DMS53 treated with DMSO at 0.1 percent for 48 hours (cell line): Measurements from ENCODE around the gene CITED1.
"Not testable (repeated sequence)": the region's sequence is repeated elsewhere in the genome, so short reads cannot be mapped to it uniquely, and the experiment has no call there.

Source experiments
- DNase-seq: peaks from one replicate; lab custom pipeline; 2025; ENCODE audit not compliant: unreplicated experiment; lab: John Stamatoyannopoulos, UW

CITED1 gene, protein sequence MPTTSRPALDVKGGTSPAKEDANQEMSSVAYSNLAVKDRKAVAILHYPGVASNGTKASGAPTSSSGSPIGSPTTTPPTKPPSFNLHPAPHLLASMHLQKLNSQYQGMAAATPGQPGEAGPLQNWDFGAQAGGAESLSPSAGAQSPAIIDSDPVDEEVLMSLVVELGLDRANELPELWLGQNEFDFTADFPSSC

DNA sequence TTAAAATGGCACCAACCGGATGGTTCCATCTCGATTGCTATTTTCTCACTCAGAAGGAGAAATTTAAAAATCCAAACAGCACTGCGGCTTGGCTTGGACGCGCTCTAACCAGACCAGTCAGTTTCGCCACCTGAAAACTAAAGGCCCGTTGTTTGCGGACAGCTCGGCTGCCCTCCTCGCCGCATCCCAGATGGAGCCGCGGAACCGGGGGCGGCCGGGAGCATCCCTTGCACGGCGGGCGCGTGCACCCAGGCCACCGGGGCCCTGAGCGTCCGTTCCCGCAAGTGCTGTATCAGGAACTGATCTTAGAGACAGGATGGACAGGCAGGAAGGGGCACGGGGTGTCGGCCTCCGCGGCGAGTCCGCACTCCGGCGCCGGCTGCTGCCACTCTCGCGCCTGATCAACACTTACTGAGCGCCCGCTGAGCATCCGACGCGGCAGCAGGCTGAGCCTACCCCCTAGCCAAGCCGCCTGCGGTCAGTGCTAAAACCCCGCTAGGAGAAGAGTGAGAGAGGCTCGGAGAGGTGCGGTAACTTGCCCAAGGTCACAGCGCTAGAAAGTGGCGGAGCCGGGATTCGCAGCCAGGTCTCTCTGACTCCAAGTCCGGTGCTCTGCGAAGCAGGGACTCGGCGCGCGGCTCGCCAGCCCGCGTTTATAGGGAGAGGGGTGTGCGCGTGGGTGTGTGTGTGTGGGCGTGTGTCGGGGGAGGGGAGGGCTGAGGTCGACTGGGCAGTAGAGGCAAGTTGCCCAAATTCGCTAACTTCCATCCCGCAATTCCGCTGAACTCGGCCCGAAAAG, at the start of gene CITED1:
CITED1 (minus strand) TSS at position 629 of the 799 bp plus-strand sequence. CDS start 3,045 bp downstream, outside the sequence.
- no peak for DNase-seq

DNA sequence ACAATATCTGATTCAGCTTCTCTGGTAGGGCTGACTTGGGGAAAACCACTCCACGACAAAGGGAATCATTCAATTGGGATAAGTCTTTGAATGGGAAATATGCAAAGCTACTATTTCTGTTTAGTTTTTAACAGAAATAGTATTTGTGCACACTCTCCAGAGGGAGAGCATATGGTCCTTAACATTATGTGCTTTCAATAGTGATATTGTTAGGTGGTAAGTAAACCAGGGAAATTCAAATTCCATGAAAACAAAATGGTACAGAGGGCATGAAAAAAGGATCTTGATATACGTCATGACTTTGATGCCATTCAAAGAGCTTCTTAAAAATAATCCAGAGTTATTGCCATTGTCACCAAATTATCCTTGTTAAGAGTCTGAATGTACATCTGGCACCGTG, 47.1 kb upstream of the CITED1 start:
- DNase-seq, result no peak

DNA sequence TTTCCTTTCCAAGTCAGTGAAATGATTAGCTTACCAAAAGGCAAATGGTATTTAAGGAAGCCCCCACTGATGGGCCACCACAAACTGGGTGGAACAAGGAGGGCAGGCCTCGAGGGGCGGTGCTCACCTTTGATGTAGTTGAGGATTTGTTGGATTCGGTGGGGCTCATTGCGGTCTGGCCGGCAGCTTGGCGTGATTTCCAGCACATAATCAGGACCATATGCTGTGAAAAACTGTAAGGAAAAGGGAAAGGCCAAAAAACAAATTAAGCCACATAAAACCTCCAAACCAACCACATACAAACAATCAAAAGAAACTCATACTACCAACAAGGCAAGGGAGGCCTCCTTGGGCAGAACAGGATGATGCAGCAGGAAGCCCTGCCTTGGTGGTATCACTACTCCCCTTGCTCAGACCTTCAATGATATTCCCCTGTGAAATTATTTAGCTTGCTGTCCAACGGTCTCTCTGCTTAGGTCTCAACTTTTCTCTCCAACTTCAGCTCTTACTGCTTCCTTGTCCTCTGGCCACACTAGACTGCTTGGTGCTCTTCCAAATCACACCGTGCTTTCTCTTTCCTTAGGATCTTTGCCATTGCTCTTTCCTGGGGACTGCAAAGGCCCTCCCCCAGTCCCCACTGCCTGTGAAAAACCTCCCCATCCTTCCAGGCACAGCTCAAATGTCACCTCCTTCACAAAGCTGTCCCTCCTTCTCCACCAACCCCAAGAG, 46.1 kb upstream of the CITED1 start:
- DNase-seq, result no peak

DNA sequence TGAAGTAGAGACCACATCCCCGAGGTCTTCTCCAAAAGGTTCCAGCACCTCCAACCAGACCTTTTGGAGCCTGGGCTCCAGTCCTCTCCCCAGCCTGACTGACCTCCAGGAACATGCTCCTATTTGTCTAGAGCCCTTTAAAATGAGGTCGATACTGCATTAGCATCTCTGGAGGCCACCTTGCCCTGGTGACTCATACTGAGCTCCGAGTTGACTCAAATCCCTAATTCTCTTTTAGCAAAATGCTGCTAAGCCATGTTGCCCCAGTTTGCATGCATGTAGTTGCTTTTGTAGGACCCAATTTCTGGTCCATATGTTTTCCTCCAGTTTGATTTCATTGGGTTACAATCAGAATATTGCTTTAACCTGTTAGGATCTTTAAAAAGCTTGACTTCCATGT, 43.5 kb upstream of the CITED1 start:
- DNase-seq, result no peak

DNA sequence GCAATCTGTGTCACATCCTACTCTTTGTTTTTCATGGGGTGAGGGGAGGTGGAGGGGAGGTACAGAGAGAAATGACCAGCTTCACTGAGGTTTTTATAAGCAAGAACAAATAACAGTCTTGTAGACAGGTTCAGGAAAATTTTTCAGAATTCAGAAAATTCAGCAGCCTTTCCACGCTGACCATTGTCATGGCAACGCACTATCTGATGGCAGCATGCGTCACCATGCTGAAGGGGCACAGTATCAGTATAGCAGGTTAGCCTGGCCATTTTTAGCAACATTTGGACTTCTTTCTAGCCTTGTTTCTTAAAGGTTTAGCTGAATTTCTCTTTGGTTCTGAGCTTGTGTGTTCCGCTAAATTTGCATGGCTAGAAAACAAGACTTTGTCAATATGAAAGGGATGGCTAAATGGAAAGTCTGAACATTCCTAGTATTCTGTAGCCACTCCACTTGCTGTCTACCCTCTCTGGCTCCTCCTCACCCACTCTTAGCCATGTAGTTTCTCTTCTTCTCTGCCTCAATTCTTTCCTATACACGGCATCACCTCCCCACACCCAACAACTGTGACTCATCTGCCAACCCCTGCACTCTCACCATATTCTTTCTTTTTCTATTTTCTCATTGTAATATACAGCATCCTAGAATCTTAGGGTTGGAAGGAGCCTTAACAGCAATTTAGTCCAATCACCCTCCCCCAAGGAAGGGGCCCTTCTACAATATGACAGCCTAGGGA, 42.7 kb upstream of the CITED1 start:
- no peak for DNase-seq

DNA sequence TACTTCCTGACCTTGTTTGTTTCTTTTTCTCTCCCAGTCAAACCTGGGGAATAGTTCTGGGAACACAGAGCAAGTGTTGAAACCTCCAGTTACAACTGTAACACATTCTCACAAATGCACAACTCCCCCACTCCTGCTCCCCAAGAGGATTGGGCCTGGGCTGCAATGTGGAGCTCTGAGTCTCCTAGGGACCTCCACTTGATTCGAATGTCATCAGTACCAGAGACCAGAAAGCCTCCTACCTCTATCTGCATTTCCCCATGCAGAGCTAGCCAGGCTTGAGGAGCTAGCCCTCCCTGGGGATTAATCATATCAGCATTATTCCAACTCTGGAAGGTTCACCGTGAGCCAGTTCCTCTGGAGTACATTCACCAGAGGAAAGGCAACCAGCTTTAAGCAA, 41.7 kb upstream of the CITED1 start:
- DNase-seq, result no peak

DNA sequence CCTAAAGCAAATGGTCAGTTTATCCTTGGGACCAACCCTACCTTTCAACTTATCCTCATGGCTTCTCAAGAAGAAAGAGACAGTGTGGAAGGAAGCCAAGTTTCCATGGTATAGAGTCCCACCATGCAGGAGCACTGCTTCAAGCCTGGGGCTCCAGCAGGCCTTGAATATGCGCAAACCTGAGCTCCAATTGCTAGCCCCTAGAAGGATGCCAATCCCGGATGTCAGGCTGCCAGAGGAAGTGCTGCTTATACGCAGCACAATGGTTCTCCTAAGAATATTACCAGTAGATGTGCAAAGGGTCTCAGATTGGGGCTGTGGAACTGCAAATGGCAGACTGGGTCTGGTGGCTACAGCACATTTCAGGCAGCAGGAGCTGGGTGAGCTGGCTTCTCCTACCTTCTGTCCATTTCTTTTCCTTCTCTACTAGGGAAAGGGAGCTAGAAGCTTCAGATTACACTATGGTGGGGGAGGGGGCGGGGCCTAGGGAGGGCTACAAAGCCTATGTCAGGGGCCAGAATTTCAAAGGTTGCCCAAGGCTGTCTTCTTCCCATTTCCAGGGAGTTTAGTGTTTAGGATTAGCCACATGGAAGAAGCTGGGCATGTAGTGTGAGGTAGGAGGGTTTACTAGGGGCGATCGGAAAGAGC, 40.7 kb upstream of the CITED1 start:
- DNase-seq, result no peak

DNA sequence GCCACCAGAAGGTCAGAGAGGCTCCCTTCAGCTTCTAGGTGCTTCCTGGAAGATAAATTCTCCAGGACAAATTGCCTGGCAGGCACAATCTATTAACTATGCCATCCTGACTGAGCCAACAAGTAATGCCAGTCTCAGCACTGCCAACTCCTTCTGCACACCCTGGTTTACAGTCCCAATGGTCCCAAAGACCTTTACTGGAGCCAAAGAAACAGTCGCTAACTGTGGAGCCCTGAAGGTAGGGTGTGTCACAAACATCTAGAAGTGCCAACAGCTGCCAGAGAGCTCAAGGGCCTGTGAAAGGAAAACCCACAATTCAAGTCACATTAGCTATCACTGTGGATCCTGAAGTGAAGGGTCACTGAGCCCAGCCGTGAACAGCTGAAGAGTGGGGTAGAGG, 34.9 kb upstream of the CITED1 start:
- no peak for DNase-seq

DNA sequence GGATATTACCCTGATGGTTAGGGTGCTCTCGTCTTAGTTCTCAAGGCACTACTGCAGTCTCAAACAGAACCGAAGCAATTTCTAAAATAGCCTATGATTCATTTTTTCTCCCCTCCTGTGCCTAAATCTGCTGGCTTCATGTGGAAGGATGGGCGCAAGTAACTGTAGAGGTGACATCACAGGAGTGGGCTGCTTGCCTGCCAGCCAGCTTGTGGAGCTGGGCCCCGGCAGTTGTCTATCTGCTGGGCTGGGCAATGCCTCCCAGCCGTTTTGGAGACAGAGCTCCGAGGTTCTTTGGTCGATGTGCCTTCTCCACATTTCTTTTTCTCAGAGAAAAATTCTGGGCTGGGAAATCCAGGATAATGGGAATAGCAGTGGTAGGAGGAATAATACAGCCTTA, 34.3 kb upstream of the CITED1 start:
- no peak for DNase-seq

DNA sequence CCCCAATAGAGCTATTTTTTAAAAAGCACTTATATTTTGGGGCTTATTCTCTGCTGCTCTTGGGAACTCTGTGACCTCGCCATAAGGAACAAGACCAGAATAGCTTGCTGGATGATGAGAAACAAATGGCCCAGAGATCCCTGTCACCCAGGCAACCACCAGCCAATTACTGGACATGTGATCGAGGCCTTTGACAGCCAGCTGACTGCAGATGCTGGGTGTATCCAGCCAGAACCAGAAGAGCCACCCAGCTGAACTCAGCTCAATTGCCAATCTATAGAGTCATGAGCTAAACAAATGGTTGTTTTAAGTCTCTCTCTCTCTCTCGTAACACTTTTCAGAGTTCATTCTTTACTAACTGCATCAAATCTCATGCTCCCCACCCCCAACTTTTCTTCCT, 24.4 kb upstream of the CITED1 start:
- no peak for DNase-seq

DNA sequence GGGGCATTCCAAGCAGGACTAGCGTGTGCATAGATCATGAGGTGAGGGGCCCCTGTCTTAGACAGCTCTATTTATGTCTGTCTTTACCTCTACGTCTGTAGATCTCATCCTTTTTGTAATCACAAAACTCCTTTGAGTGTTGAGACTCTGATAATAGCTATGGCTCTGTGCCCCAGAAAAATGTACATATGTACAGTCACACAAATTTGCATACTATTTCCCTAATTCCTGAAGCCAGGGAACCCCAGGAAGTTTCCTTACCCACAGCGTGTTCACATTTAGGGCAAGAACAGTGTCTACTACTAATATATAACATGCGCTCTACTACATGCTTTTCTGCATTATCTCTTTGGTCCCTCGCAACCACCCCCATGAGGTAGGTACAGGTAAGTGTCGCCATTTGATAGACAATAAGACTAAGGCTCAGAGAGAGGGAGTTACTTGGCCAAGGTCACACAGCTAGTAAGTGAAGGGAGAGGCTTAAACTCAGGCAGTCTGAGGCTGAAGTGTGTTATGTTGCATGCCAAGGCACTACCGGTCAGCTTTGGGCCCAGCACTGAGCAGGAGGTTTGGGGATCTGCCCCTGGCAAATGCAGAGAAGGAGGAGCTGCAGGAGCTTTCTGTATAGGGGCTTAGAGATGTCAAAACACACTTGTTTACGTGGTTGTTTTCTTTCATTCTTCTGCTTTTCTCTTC, 21.0 kb upstream of the CITED1 start:
- DNase-seq, result no peak

DNA sequence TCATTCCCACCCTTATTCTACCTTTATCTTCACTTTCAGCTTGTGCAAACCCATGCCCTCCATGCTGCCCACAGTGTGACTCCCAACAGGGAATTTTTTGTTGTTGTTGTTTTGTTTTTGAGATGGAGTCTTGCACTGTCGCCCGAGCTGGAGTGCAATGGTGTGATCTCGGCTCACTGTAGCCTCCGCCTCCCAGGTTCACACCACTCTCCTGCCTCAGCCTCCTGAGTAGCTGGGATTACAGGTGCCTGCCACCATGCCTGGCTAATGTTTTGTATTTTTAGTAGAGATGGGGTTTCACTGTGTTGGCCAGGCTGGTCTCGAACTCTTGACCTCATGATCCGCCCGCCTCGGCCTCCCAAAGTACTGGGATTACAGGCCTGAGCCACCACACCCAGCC, 13.9 kb upstream of the CITED1 start:
- DNase-seq, result not testable (repeated sequence)

DNA sequence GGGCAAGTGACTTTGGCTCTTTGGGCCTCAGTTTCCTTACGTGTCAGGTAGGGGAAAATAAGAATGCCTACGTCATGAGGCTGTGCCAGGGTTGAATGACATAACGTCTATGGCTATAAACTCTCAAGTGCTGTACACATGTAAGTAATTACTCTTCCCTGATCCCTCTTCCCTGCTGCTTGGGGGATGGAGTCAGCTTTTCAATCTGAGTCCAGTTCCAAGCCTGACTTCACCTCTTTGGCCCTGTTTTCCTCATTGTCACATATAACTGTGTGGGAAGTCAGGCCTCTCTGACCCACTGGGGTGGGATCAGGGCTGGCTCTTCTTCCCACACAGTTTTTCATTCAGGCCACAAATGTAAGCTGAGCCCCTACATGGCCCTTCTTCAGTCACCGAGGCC, 11.4 kb upstream of the CITED1 start:
- no peak for DNase-seq

DNA sequence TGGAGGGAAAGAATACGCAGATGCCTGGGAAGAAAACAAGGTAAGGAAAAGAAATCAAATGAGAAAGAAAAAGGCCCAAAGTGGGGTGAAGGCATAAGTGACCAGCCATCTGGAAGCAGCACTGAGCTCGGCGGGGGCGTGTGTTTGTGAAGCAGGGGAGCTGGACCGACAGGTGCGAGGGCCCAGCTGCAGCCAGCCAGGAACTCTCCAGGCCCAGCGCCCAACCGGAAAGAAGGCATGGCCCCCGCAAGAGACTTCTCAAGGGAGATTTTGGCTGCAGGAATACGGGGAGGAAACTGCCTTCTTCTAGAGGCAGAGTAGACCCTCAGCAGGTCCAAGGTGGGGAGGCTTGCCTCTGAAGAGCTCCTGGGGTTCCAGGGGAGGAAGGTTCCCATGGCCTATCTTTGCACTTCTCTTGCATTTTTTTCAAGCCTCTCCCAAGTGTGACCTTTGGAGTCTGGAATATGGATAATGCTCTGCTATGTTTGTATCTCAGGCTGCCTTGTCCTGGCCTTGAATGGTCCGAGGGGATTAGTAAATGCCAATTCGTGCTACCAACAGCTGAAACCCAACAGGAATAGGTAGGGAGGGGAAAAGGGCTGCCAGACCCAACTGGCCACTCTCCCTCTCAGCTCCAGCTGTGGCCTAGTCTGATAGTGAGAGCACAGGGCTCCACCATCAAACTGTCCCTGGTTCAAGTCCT, 10.8 kb upstream of the CITED1 start:
- DNase-seq, result peak; percentile 31

DNA sequence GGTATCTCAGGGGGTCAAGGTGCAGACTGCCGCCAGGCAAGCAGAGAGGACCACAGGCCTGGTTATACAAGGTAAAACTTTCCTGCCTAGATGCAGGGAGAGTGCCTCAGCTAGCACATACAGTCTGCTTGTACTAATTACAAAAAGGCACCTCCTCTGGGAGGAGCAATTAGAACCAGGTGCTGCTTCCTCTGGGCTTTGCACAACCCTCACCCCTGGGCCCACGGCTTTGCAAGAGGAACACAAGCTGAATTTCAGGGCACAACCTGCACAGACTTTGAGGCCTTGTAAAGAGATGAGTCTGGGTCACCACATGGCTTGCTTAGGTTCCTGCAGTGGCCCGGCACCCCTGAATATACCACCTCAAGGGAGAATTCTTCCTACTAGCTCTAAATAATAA, 9.2 kb upstream of the CITED1 start:
- DNase-seq, result no peak

DNA sequence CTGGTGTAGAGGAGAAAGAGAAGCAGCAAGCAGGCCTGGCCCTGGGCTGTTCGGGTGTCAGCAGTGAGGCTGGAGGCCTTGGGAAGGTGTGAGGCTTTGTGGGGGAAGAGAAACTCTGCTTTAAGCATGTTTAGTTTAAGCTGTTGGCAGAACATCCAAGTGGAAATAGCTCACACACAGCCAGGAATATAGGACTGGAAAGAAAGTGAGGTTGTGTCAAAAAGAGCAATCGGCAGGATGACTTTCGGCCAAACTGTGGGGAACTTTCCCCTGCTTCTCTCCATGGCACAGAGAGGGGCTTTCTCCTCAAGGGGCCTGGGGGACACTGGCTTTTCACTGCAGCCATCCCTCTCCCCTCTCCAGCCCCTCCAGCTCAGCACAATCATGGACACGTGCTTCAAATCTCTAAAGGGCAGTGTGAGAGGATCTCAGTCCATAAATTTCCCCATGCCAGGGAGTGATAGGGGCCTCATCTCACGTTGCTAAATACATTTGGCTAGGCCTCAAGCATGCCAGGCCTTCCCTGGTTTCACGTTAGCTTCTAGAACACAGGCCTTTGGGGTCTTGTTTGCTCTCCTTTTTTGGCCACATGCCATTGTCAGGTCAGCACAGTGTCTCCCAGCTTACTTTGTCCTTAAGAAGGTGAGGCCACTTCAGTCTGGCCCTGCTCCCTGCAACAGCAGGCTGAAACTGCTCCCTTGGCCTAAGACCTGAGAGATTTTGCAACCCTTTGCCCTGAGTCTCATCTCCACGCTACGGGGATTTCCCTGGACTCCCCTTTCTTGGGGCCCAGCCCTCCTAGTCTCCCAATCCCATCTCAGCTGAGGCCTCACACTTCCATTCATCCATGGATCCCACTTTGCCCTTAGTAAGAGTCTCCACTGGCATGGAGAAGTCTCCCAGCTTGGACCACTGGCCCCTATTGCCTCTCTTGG, 8.3 kb upstream of the CITED1 start:
- no peak for DNase-seq

DNA sequence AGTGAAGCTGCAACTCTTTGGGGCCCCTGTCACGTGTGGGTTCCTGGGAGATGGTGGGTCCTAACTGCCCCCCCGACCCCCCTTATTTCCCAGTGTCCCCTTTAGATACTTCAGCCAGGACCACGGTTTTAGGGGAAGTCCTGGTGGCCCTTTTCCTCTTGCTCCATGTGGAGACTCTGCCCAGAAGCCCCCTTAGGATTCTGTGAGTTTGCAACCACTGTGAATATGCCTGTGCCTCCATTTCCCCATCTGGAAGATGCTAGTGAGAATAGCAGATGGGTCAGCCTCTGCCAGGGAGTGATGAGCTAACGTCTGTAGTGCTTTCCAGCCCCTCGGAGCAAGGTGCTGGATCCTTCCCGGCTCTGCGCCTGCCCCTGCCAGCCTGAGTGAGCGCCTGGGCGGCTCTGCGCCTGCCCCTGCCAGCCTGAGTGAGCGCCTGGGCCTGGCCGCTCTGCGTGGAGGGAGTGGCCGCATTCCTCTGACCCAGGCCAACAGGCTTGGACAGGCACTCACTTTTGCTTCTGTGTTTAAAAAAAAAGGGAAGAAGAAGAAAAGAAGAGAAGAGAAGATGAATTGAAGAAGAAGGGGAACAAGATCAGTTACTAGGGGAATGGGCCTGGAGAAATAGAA, 6.7 kb upstream of the CITED1 start:
- DNase-seq, result no peak
